Stomach (tissue), 4 donors: ENCODE data around the gene CCSER1.

ENCODE experiments used
- CTCF ChIP-seq, 7 experiments: fragments of 450-650 bp in 4 of 7; fragments of 200-600 bp in 3 of 7; sonication (generic) in 3 of 7; IDR thresholded peaks; one replicate each; pipeline ENCODE4 v1.5.1; 2016 to 2019; ENCODE audit warnings: antibody characterized with exemption in 7 of 7, control low read depth in 2 of 7, mild to moderate bottlenecking in 1 of 7
- POLR2A ChIP-seq, 4 donors: fragments of 450-650 bp; IDR thresholded peaks; one replicate each; pipeline ENCODE4 v1.6.1; 2016; ENCODE audit warnings: antibody characterized with exemption in 4 of 4, control low read depth in 2 of 4, mild to moderate bottlenecking in 1 of 4, moderate library complexity in 1 of 4
- POLR2AphosphoS5 ChIP-seq, 3 donors: sonication (generic); formaldehyde crosslinking; IDR thresholded peaks; one replicate each; pipeline ENCODE4 v1.6.1; 2016; ENCODE audit warnings: antibody characterized with exemption in 3 of 3

- TF ChIP-seq POLR2AphosphoS5 (IDR thresholded peaks at IDR 0.05) (no peak), CTCF (IDR thresholded peaks at IDR 0.05) (no peak), POLR2A (IDR thresholded peaks at IDR 0.05) (no peak)
Measured at GRCh38 chr4:91622925-91623602, 1495.9 kb downstream of the CCSER1 start.
